MM.1S (cell line): ENCODE results near the gene OBSL1.

ENCODE experiments used
- DNase-seq: peaks from one replicate; pipeline ENCODE4 v3.0.0-alpha.2; 2015
- H2AFZ ChIP-seq: fragments of 300-600 bp; sonication (generic); 2 replicates; pipeline ENCODE4 v1.6.0; 2016; ENCODE audit warnings: antibody characterized with exemption, low read length
- H3F3A ChIP-seq: fragments of 300-600 bp; sonication (generic); 2 replicates; pipeline ENCODE4 v1.6.1; 2016; ENCODE audit warnings: mild to moderate bottlenecking, antibody characterized with exemption, low read length, moderate library complexity, mixed read lengths; ENCODE audit not compliant: insufficient read depth
- H3K27ac ChIP-seq: fragments of 300-600 bp; sonication (generic); 2 replicates; pipeline ENCODE4 v1.5.1; 2016; ENCODE audit warnings: mild to moderate bottlenecking, low read length
- H3K27me3 ChIP-seq: fragments of 300-600 bp; sonication (generic); replicated peaks from 2 replicates; pipeline ENCODE4 v1.6.0; 2016; ENCODE audit warnings: low read length; ENCODE audit not compliant: insufficient read depth
- H3K36me3 ChIP-seq: fragments of 300-600 bp; sonication (generic); replicated peaks from 2 replicates; pipeline ENCODE4 v1.6.1; 2016; ENCODE audit warnings: mild to moderate bottlenecking, low read length, mixed read lengths; ENCODE audit not compliant: insufficient read depth
- H3K4me1 ChIP-seq: fragments of 300-600 bp; sonication (generic); 2 replicates; pipeline ENCODE4 v1.6.1; 2016; ENCODE audit warnings: low read length, mixed read lengths
- H3K4me2 ChIP-seq: fragments of 300-600 bp; sonication (generic); 2 replicates; pipeline ENCODE4 v1.6.0; 2016; ENCODE audit warnings: low read depth, low read length
- H3K4me3 ChIP-seq: fragments of 300-600 bp; sonication (generic); 2 replicates; pipeline ENCODE4 v1.5.1; 2016; ENCODE audit warnings: low read length, mixed read lengths
- H3K79me2 ChIP-seq: fragments of 300-600 bp; sonication (generic); 2 replicates; pipeline ENCODE4 v1.6.1; 2016; ENCODE audit warnings: mixed run types, low read length, mixed read lengths
- H3K9ac ChIP-seq: fragments of 300-600 bp; sonication (generic); 2 replicates; pipeline ENCODE4 v1.6.1; 2016; ENCODE audit warnings: low read length, mixed read lengths
- H3K9me2 ChIP-seq: fragments of 300-600 bp; sonication (generic); replicated peaks from 2 replicates; pipeline ENCODE4 v1.6.1; 2016; ENCODE audit warnings: mild to moderate bottlenecking, low read length, mixed read lengths; ENCODE audit not compliant: insufficient read depth
- H3K9me3 ChIP-seq: fragments of 300-600 bp; sonication (generic); replicated peaks from 2 replicates; pipeline ENCODE4 v1.6.1; 2016; ENCODE audit warnings: mild to moderate bottlenecking, low read length, mixed read lengths; ENCODE audit not compliant: insufficient read depth
- H4K20me1 ChIP-seq: fragments of 300-600 bp; sonication (generic); 2 replicates; pipeline ENCODE4 v1.6.1; 2016; ENCODE audit warnings: mild to moderate bottlenecking, low read length, moderate library complexity, mixed read lengths; ENCODE audit not compliant: insufficient read depth
- EZH2 ChIP-seq: fragments of 300-600 bp; sonication (generic); optimal IDR thresholded peaks from 2 replicates; pipeline ENCODE3; 2017; ENCODE audit warnings: low read depth, mild to moderate bottlenecking, antibody characterized with exemption, low read length, mixed read lengths
- EZH2phosphoT487 ChIP-seq: fragments of 300-600 bp; sonication (generic); IDR thresholded peaks from 2 replicates; pipeline ENCODE4 v1.6.1; 2018; ENCODE audit warnings: antibody characterized with exemption, low read length
- TF ChIP-seq, protein P1 (sequence below): fragments of 300-600 bp; sonication (generic); IDR thresholded peaks from 2 replicates; pipeline ENCODE4 v1.5.1; 2016; ENCODE audit warnings: antibody characterized with exemption, low read length, mixed read lengths

Gene OBSL1

DNA sequence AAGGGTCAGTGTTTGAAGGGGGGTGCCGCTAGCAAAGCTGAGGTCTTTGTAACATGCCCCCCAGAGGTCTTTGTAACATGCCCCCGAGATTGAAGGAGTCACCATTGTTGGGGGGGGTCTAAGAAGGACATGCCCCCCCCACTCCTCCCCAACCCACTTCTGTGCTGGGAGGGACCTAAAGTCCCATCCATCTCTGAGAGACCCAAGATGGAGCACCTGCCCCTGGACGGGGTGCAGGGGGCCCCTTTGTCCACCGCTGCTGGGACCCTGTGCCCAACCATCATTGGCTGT is 63.0 kb downstream of the OBSL1 start:
- Histone ChIP-seq H3K9me2 (no peaks in the 10 kb centered on the region), H3K4me1 (no peaks in the 10 kb centered on the region)

DNA sequence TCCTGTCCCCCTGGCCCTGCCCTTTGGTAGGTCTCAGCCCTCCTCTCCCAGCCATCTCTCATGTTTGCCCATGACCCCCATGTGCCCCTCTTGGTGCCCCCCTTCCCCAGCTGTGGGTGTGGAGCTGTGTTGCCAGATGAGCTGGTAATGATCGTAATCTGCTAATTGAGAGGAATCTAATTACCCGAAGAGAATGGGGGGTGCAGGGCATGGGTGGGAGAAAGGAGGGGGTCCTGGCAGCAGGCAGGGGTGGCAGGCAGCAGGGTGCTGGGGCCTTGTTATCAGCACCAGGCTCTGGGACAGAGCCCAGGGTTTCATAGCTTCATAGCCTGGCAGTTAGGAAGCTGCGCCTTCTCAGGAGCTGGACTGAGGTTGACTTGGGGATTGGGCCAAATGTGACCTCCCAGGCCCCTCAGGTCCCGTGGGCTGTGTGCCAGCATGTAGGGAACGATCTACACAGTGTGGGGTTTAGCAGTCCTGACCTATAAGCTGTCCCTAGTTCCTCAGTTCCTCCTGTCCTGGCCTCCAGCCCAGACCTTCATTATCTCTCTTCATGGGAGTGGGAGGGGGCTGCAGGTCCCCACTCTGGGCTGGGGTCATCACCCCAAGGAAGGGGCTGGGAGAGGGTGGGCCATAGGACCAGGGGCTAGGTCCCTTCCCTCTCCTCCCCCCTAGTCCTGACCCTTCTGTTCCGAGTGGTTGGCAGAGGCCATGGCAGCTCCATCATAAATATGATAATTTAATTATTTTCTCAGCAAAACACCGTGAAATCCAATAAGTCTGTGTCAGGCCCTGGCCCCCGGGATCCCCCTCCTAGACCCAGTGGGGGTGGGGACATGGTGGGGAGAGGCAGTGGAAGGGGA is 63.5 kb downstream of the OBSL1 start:
- no peak for DNase-seq
- H3K79me2 ChIP-seq, result no peaks in the 10 kb centered on the region
- no peaks in the 10 kb centered on the region for H3K9me2 ChIP-seq
- no peak overlapping the region for H3K9ac ChIP-seq
- no peaks in the 10 kb centered on the region for H3K4me1 ChIP-seq
- H3K27ac ChIP-seq, result no peak overlapping the region
- TF ChIP-seq, protein P1, sequence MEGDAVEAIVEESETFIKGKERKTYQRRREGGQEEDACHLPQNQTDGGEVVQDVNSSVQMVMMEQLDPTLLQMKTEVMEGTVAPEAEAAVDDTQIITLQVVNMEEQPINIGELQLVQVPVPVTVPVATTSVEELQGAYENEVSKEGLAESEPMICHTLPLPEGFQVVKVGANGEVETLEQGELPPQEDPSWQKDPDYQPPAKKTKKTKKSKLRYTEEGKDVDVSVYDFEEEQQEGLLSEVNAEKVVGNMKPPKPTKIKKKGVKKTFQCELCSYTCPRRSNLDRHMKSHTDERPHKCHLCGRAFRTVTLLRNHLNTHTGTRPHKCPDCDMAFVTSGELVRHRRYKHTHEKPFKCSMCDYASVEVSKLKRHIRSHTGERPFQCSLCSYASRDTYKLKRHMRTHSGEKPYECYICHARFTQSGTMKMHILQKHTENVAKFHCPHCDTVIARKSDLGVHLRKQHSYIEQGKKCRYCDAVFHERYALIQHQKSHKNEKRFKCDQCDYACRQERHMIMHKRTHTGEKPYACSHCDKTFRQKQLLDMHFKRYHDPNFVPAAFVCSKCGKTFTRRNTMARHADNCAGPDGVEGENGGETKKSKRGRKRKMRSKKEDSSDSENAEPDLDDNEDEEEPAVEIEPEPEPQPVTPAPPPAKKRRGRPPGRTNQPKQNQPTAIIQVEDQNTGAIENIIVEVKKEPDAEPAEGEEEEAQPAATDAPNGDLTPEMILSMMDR, result no peak
- TF ChIP-seq EZH2 (no peak), EZH2phosphoT487 (no peak)
- no peak overlapping the region for H3K4me2 ChIP-seq
- no peaks in the 10 kb centered on the region for H3F3A ChIP-seq
- H2AFZ ChIP-seq, result no peak overlapping the region
- H4K20me1 ChIP-seq, result no peaks in the 10 kb centered on the region
- H3K27me3 ChIP-seq, result peaks cover 33% of the 10 kb centered on the region
- H3K4me3 ChIP-seq, result no peak overlapping the region
- no peaks in the 10 kb centered on the region for H3K9me3 ChIP-seq
- H3K36me3 ChIP-seq, result no peaks in the 10 kb centered on the region

More for the DNA sequence above, 63.0 kb downstream of the OBSL1 start:
- TF ChIP-seq EZH2, result no peak
- Histone ChIP-seq H3F3A (no peaks in the 10 kb centered on the region), H3K36me3 (no peaks in the 10 kb centered on the region), H3K4me2 (no peak overlapping the region), H3K79me2 (no peaks in the 10 kb centered on the region), H4K20me1 (no peaks in the 10 kb centered on the region), H3K4me3 (no peak overlapping the region), H3K9ac (no peak overlapping the region), H3K27ac (no peak overlapping the region), H3K9me3 (no peaks in the 10 kb centered on the region), H2AFZ (no peak overlapping the region), H3K27me3 (peaks cover 39% of the 10 kb centered on the region)
- DNase-seq, result no peak

DNA sequence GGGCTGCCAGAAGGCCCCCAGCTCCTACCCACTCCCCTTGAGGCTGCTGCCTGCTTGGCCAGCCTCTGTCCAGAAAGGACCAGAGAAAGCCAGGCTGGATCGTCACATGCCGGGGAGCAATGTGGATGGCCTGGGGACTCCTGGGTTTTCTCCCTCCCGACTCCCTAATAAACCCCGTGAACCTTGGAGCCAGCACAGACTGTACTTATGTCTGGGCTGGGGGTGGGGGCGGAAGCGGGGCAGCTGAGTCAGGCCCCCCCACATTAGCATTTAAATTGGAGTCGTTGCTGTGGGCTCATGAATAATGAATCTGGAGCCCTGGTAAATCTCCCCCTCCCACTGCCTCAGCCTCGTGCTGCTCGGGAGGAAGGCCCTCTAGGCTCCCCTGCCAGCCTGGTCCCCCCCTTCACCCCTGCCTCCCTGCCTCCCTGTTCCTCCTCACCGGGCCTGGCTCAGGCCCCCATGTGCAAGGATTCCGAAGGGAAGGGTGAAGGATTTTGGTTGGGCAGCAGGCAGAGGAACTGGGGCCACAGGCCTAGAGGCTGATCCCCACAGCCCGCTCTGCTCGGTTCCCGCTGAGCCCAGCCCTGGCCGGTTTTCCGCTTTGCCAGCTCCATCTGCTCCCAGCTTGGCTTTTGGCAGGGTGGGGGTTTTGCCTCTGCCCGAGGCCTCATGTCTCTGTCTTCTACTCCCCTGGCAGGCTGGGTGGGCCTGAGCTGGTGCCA is 64.4 kb downstream of the OBSL1 start:
- no peak overlapping the region for H2AFZ ChIP-seq
- peaks cover 24% of the 10 kb centered on the region for H3K27me3 ChIP-seq
- no peak overlapping the region for H3K27ac ChIP-seq
- no peaks in the 10 kb centered on the region for H4K20me1 ChIP-seq
- no peak for DNase-seq
- H3K9ac ChIP-seq, result no peak overlapping the region
- H3K9me2 ChIP-seq, result no peaks in the 10 kb centered on the region
- H3K4me2 ChIP-seq, result no peak overlapping the region
- no peaks in the 10 kb centered on the region for H3K79me2 ChIP-seq
- H3K9me3 ChIP-seq, result no peaks in the 10 kb centered on the region
- no peaks in the 10 kb centered on the region for H3K36me3 ChIP-seq
- H3K4me3 ChIP-seq, result no peak overlapping the region
- H3K4me1 ChIP-seq, result no peaks in the 10 kb centered on the region
- no peaks in the 10 kb centered on the region for H3F3A ChIP-seq
- TF ChIP-seq EZH2phosphoT487 (no peak), EZH2 (no peak)
- TF ChIP-seq, protein P1, result no peak
